Spleen (tissue), 7 donors: ENCODE measurements around the gene POLD2.

Experiments used
- POLR2AphosphoS5 ChIP-seq, 3 donors: sonication (generic); formaldehyde crosslinking; IDR thresholded peaks; one replicate each; pipeline ENCODE4 v1.5.1; 2017; ENCODE audit warnings: antibody characterized with exemption in 3 of 3
- TF ChIP-seq, protein P1 (sequence below), 11 experiments: fragments of 200-600 bp in 7 of 11; fragments of 450-650 bp in 4 of 11; sonication (generic) in 4 of 11; IDR thresholded peaks in 8 of 11; conservative IDR thresholded peaks in 3 of 11; 1 replicate in 7 of 11; 2 replicates in 4 of 11; pipeline versions ENCODE4 v1.4.0 to v1.8.0; 2016 to 2021; ENCODE audit warnings: antibody characterized with exemption in 11 of 11, inconsistent platforms in 4 of 11, mild to moderate bottlenecking in 1 of 11
- donor health status: DM: no; HTN: no; CAD: no; lungs with moderate emphysema.
- donor health status: DM: no; HTN: no; CAD: no.
- donor health status: DM: no; HTN: no; CAD: no.

DNA sequence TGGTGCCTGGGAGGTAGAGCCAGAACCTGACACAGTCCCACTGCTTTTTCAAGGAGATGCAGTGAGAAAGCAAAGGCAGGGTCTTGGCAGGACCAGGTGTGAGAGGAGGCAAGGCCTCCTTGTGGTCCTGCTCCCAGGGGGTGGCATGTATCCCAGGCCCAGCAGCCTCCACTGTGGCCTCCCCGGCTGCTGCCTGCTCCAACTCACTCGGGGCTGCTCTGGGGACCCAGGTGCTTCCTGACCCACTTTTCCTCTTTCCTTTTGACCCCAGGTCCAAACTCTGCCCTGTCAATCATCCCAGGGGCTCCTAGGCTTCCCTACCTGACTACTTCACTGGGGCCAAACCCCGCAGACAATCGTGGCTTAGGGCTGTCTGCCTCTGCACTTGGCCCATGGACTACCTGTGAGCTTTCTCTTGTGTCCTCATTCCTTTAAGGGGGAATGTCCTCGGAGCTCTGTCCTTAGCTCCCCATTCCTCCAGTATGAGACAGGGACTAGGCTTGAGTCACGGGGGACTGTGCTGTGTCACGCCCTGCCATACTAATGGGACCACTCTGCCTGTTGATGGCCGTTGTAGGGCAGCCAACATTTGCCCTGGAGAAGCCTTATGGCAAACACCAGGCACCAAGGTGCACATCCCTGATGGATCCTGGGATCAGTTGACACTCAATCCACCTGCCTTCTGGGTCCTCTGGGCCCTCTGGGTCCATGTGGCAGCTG, 20.3 kb downstream of the POLD2 start:
- TF ChIP-seq POLR2AphosphoS5 (IDR thresholded peaks at IDR 0.05): no peak
- TF ChIP-seq, protein P1, sequence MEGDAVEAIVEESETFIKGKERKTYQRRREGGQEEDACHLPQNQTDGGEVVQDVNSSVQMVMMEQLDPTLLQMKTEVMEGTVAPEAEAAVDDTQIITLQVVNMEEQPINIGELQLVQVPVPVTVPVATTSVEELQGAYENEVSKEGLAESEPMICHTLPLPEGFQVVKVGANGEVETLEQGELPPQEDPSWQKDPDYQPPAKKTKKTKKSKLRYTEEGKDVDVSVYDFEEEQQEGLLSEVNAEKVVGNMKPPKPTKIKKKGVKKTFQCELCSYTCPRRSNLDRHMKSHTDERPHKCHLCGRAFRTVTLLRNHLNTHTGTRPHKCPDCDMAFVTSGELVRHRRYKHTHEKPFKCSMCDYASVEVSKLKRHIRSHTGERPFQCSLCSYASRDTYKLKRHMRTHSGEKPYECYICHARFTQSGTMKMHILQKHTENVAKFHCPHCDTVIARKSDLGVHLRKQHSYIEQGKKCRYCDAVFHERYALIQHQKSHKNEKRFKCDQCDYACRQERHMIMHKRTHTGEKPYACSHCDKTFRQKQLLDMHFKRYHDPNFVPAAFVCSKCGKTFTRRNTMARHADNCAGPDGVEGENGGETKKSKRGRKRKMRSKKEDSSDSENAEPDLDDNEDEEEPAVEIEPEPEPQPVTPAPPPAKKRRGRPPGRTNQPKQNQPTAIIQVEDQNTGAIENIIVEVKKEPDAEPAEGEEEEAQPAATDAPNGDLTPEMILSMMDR (IDR thresholded peaks at IDR 0.05 in 8 of 11, conservative IDR thresholded peaks at IDR 0.05 in 3 of 11): no peak
